Esophagus (tissue), 2 donors: Measurements from ENCODE around the gene PDE3A. TPM values are rescaled to one million over a fixed set of nuclear protein-coding genes. Genes with fewer than 3 reads are reported as not detected.

Experiments
- H3K27ac ChIP-seq, 2 donors: one replicate each; pipeline ENCODE4 v1.5.1; 2013; ENCODE audit warnings: low read depth in 2 of 2, mild to moderate bottlenecking in 2 of 2, inconsistent platforms in 1 of 2, low read length in 1 of 2, moderate library complexity in 1 of 2
- H3K27me3 ChIP-seq, 2 donors: one replicate each; pipeline ENCODE4 v1.6.1; 2013; ENCODE audit warnings: low read length in 2 of 2, control low read depth in 1 of 2, mild to moderate bottlenecking in 1 of 2; ENCODE audit not compliant: insufficient read depth in 2 of 2, control insufficient read depth in 1 of 2
- H3K36me3 ChIP-seq, 2 donors: one replicate each; pipeline ENCODE4 v1.6.1; 2013; ENCODE audit warnings: low read length in 1 of 2; ENCODE audit not compliant: control insufficient read depth in 2 of 2, insufficient read depth in 2 of 2
- H3K4me1 ChIP-seq, 2 donors: one replicate each; pipeline ENCODE4 v1.6.1; 2013; ENCODE audit warnings: low read length in 1 of 2; ENCODE audit not compliant: control insufficient read depth in 2 of 2, insufficient read depth in 2 of 2
- H3K4me3 ChIP-seq, 2 donors: one replicate each; pipeline ENCODE4 v1.5.1; 2013; ENCODE audit warnings: low read length in 2 of 2, mild to moderate bottlenecking in 2 of 2, low read depth in 1 of 2, moderate library complexity in 1 of 2
- H3K9me3 ChIP-seq, 2 donors: one replicate each; pipeline ENCODE4 v1.6.1; 2013; ENCODE audit warnings: mild to moderate bottlenecking in 2 of 2, low read depth in 1 of 2, low read length in 1 of 2, moderate library complexity in 1 of 2; ENCODE audit not compliant: control insufficient read depth in 2 of 2, insufficient read depth in 1 of 2
- WGBS, 2 donors: extraction: QIAGEN DNeasy Blood & Tissue Kit; methylation state at CpG; one replicate each; pipeline ENCODE4 v1.1.7; 2013; 5-methylcytosine and 5-hydroxymethylcytosine counted together
- polyA plus RNA-seq, 2 donors: library from polyadenylated mRNA; stranded (reverse); fragments of 200-250 nt; gene quantifications; one replicate each; pipeline ENCODE4 v1.2.3, GENCODE V29; 2013
- donor health status: healthy with polysubstance abuse.
- donor health status: Bipolar disorder and iron deficiency.

PDE3A gene
- polyA plus RNA-seq, 2 donors, result 0.53 to 1.0 TPM

- Histone ChIP-seq H3K27ac (no peak overlapping the region), H3K9me3 (no peaks in the 10 kb centered on the region), H3K4me3 (no peak overlapping the region), H3K36me3 (no peaks in the 10 kb centered on the region), H3K27me3 (no peaks in the 10 kb centered on the region), H3K4me1 (no peaks in the 10 kb centered on the region)
Observed at GRCh38 chr12:20392339-20392738, 24.0 kb downstream of the PDE3A start.

GRCh38 chr12:20393707-20394106, 25.4 kb downstream of the PDE3A start:
- no peaks in the 10 kb centered on the region for H3K27me3 ChIP-seq
- H3K36me3 ChIP-seq, result no peaks in the 10 kb centered on the region
- H3K27ac ChIP-seq, result no peak overlapping the region
- 65 to 84% methylated on average over 5 of the region's 5 CpGs for WGBS, 2 donors
- no peaks in the 10 kb centered on the region for H3K9me3 ChIP-seq
- H3K4me1 ChIP-seq, result no peaks in the 10 kb centered on the region
- H3K4me3 ChIP-seq, result no peak overlapping the region

GRCh38 chr12:20395791-20396550, 27.6 kb downstream of the PDE3A start:
- Histone ChIP-seq H3K4me1 (no peaks in the 10 kb centered on the region), H3K27me3 (no peaks in the 10 kb centered on the region), H3K9me3 (no peaks in the 10 kb centered on the region), H3K36me3 (no peaks in the 10 kb centered on the region), H3K27ac (no peak overlapping the region), H3K4me3 (no peak overlapping the region)
- 90 to 93% methylated on average over 6 of the region's 6 CpGs for WGBS, 2 donors

- H3K9me3 ChIP-seq, result no peaks in the 10 kb centered on the region
- WGBS, 2 donors, result 45 to 51% methylated on average over 2 of the region's 2 CpGs
- H3K27ac ChIP-seq, result no peak overlapping the region
- H3K36me3 ChIP-seq, result no peaks in the 10 kb centered on the region
- H3K4me1 ChIP-seq, result no peaks in the 10 kb centered on the region
- H3K27me3 ChIP-seq, result no peaks in the 10 kb centered on the region
- H3K4me3 ChIP-seq, result no peak overlapping the region
Observed at GRCh38 chr12:20398686-20399085, 30.3 kb downstream of the PDE3A start.

- H3K27ac ChIP-seq, result no peak overlapping the region
- H3K4me1 ChIP-seq, result no peaks in the 10 kb centered on the region
- WGBS, 2 donors, result 86 to 87% methylated on average over 6 of the region's 6 CpGs
- H3K36me3 ChIP-seq, result no peaks in the 10 kb centered on the region
- no peak overlapping the region for H3K4me3 ChIP-seq
- no peaks in the 10 kb centered on the region for H3K27me3 ChIP-seq
- H3K9me3 ChIP-seq, result no peaks in the 10 kb centered on the region
Observed at GRCh38 chr12:20400003-20400402, 31.7 kb downstream of the PDE3A start.

GRCh38 chr12:20403230-20403629, 34.9 kb downstream of the PDE3A start:
- Histone ChIP-seq H3K36me3 (no peaks in the 10 kb centered on the region), H3K9me3 (no peaks in the 10 kb centered on the region), H3K27me3 (no peaks in the 10 kb centered on the region), H3K27ac (no peak overlapping the region), H3K4me3 (no peak overlapping the region), H3K4me1 (no peaks in the 10 kb centered on the region)
- 73 to 76% methylated on average over 2 of the region's 2 CpGs for WGBS, 2 donors

- 60% methylated on average over 6 of the region's 6 CpGs for WGBS, 2 donors
- H3K36me3 ChIP-seq, result no peaks in the 10 kb centered on the region
Observed at GRCh38 chr12:20404576-20405346, 36.4 kb downstream of the PDE3A start.

GRCh38 chr12:20409607-20410377, 41.5 kb downstream of the PDE3A start:
- WGBS, 2 donors, result 78% methylated on average over 2 of the region's 2 CpGs
- Histone ChIP-seq H3K27me3 (no peaks in the 10 kb centered on the region), H3K36me3 (no peaks in the 10 kb centered on the region)

More at GRCh38 chr12:20404576-20405346, 36.4 kb downstream of the PDE3A start:
- Histone ChIP-seq H3K27ac (no peak overlapping the region), H3K9me3 (no peaks in the 10 kb centered on the region), H3K4me1 (no peaks in the 10 kb centered on the region), H3K27me3 (no peaks in the 10 kb centered on the region), H3K4me3 (no peak overlapping the region)

GRCh38 chr12:20410734-20411133, 42.4 kb downstream of the PDE3A start:
- 49 to 60% methylated on average over 1 of the region's 1 CpG for WGBS, 2 donors
- H3K9me3 ChIP-seq, result no peaks in the 10 kb centered on the region
- H3K36me3 ChIP-seq, result no peaks in the 10 kb centered on the region
- H3K4me1 ChIP-seq, result no peaks in the 10 kb centered on the region
- no peaks in the 10 kb centered on the region for H3K27me3 ChIP-seq
- H3K4me3 ChIP-seq, result no peak overlapping the region
- no peak overlapping the region for H3K27ac ChIP-seq

More at GRCh38 chr12:20409607-20410377, 41.5 kb downstream of the PDE3A start:
- Histone ChIP-seq H3K4me1 (no peaks in the 10 kb centered on the region), H3K27ac (no peak overlapping the region), H3K4me3 (no peak overlapping the region), H3K9me3 (no peaks in the 10 kb centered on the region)
